SK-N-SH (cell line): ENCODE results near the gene PMF1. TPM values are rescaled to one million over a fixed set of nuclear protein-coding genes. Genes with fewer than 3 reads are reported as not detected.

Source experiments
- CTCF ChIA-PET: fragments of 300-600, 350-600 bp; formaldehyde crosslinking; extraction: SDS; loops from one replicate; lab custom pipeline; 2021; lab: Yijun Ruan, JAX
- POLR2A ChIA-PET: fragments of 350-600 bp; sonication (Branson Sonifier 250); formaldehyde crosslinking; extraction: SDS; loops from one replicate; lab custom pipeline; 2020; ENCODE audit warnings: antibody characterized with exemption, inconsistent platforms; lab: Yijun Ruan, JAX
- DNase-seq: peaks from one replicate; pipeline ENCODE4 v3.0.0; 2012
- H2AFZ ChIP-seq: fragments of 200-600 bp; sonication (generic); 2 replicates; pipeline ENCODE4 v1.8.1; 2016; ENCODE audit warnings: antibody characterized with exemption, mild to moderate bottlenecking, low read depth
- H3F3A ChIP-seq: fragments of 200-600 bp; sonication (generic); replicated peaks from 2 replicates; pipeline ENCODE3; 2016; ENCODE audit warnings: antibody characterized with exemption, mild to moderate bottlenecking; ENCODE audit not compliant: insufficient read depth
- H3K27ac ChIP-seq, 2 experiments: fragments of 200-500 bp in 1 of 2; fragments of 200-600 bp in 1 of 2; sonication (Bioruptor generic) in 1 of 2; sonication (generic), shearing (Covaris generic) in 1 of 2; 2 replicates each; pipeline versions ENCODE4 v1.5.1 to v1.6.1; 2014 to 2016; ENCODE audit warnings: low read depth in 2 of 2, inconsistent platforms in 1 of 2, low read length in 1 of 2, mild to moderate bottlenecking in 1 of 2, mixed read lengths in 1 of 2
- H3K27me3 ChIP-seq: fragments of 200-600 bp; sonication (generic), shearing (Covaris generic); 2 replicates; pipeline ENCODE4 v1.6.1; 2016; ENCODE audit warnings: mixed run types; ENCODE audit not compliant: insufficient read depth
- H3K36me3 ChIP-seq, 2 experiments: fragments of 200-500 bp in 1 of 2; fragments of 200-600 bp in 1 of 2; sonication (Bioruptor generic) in 1 of 2; sonication (generic) in 1 of 2; replicated peaks in 1 of 2; 2 replicates each; pipeline versions ENCODE3 to v1.5.1; 2014 to 2016; ENCODE audit warnings: low read length in 1 of 2, mild to moderate bottlenecking in 1 of 2; ENCODE audit not compliant: insufficient read depth in 2 of 2, control insufficient read depth in 1 of 2
- H3K4me1 ChIP-seq, 2 experiments: fragments of 200-500 bp in 1 of 2; fragments of 200-600 bp in 1 of 2; sonication (Bioruptor generic) in 1 of 2; sonication (generic), shearing (Covaris generic) in 1 of 2; 2 replicates each; pipeline versions ENCODE4 v1.5.1 to v1.6.1; 2014 to 2016; ENCODE audit warnings: low read depth in 1 of 2, low read length in 1 of 2, mixed run types in 1 of 2; ENCODE audit not compliant: insufficient read depth in 2 of 2, control insufficient read depth in 1 of 2
- H3K4me2 ChIP-seq: fragments of 200-600 bp; sonication (generic), shearing (Covaris generic); 2 replicates; pipeline ENCODE4 v1.6.1; 2017; ENCODE audit warnings: mixed run types
- H3K4me3 ChIP-seq, 2 experiments: fragments of 200-500 bp in 1 of 2; fragments of 200-600 bp in 1 of 2; sonication (Bioruptor generic) in 1 of 2; sonication (generic), shearing (Covaris generic) in 1 of 2; 2 replicates each; pipeline versions ENCODE4 v1.5.1 to v1.8.1; 2014 to 2016; ENCODE audit warnings: low read depth in 2 of 2, inconsistent platforms in 1 of 2, low read length in 1 of 2, mild to moderate bottlenecking in 1 of 2, mixed read lengths in 1 of 2, moderate library complexity in 1 of 2
- H3K79me2 ChIP-seq: fragments of 200-600 bp; sonication (generic); 2 replicates; pipeline ENCODE4 v1.8.1; 2017; ENCODE audit warnings: mild to moderate bottlenecking; ENCODE audit not compliant: insufficient read depth
- H3K9ac ChIP-seq: fragments of 200-600 bp; sonication (generic); 2 replicates; pipeline ENCODE4 v1.6.1; 2017; ENCODE audit warnings: mixed run types
- H3K9me2 ChIP-seq: fragments of 200-600 bp; sonication (generic); 2 replicates; pipeline ENCODE4 v1.6.1; 2017; ENCODE audit warnings: mixed run types
- H3K9me3 ChIP-seq: fragments of 200-600 bp; sonication (generic); 2 replicates; pipeline ENCODE4 v1.6.1; 2017; ENCODE audit warnings: mixed run types, mild to moderate bottlenecking, moderate library complexity
- H4K20me1 ChIP-seq: fragments of 200-600 bp; sonication (generic); 2 replicates; pipeline ENCODE4 v1.6.1; 2017; ENCODE audit warnings: mild to moderate bottlenecking, mixed run types; ENCODE audit not compliant: insufficient read depth
- CHD2 ChIP-seq: fragments of 150-350 bp; IDR thresholded peaks from 2 replicates; pipeline ENCODE4 v1.6.1; 2018; ENCODE audit warnings: low read length; ENCODE audit not compliant: partially characterized antibody
- EZH2phosphoT487 ChIP-seq: fragments of 200-600 bp; sonication (generic); IDR thresholded peaks from 2 replicates; pipeline ENCODE4 v1.6.1; 2017; ENCODE audit warnings: low read depth, mixed run types, mild to moderate bottlenecking, antibody characterized with exemption, moderate library complexity, borderline replicate concordance
- FOSL2 ChIP-seq: IDR thresholded peaks from 2 replicates; pipeline ENCODE4 v1.4.0; 2012; ENCODE audit warnings: low read depth, mild to moderate bottlenecking, moderate library complexity, borderline replicate concordance
- FOXM1 ChIP-seq: IDR thresholded peaks from 2 replicates; pipeline ENCODE4 v1.4.0; 2012; ENCODE audit warnings: low read depth, mild to moderate bottlenecking
- JUND ChIP-seq: IDR thresholded peaks from 2 replicates; pipeline ENCODE4 v1.4.0; 2012
- MEF2A ChIP-seq: IDR thresholded peaks from 2 replicates; pipeline ENCODE4 v1.4.0; 2012; ENCODE audit warnings: low read depth, borderline replicate concordance
- POLR2AphosphoS5 ChIP-seq: IDR thresholded peaks from 2 replicates; pipeline ENCODE4 v1.6.1; 2012; ENCODE audit warnings: low read depth, low read length
- RAD21 ChIP-seq: IDR thresholded peaks from 2 replicates; pipeline ENCODE4 v1.6.1; 2012; ENCODE audit warnings: mild to moderate bottlenecking, low read length
- RFX5 ChIP-seq: IDR thresholded peaks from 2 replicates; pipeline ENCODE4 v1.6.1; 2012; ENCODE audit warnings: mild to moderate bottlenecking, improper control_type of control experiment, low read length
- RXRA ChIP-seq: IDR thresholded peaks from 2 replicates; pipeline ENCODE4 v1.4.0; 2012; ENCODE audit warnings: low read depth, mild to moderate bottlenecking, borderline replicate concordance
- SIN3A ChIP-seq: IDR thresholded peaks from 2 replicates; pipeline ENCODE4 v1.6.1; 2012; ENCODE audit warnings: low read depth, mild to moderate bottlenecking, low read length, moderate library complexity, borderline replicate concordance
- TAF1 ChIP-seq: IDR thresholded peaks from 2 replicates; pipeline ENCODE4 v1.6.1; 2012; ENCODE audit warnings: low read depth, mild to moderate bottlenecking, low read length, moderate library complexity, borderline replicate concordance
- TCF12 ChIP-seq: IDR thresholded peaks from 2 replicates; pipeline ENCODE4 v1.4.0; 2012
- TEAD4 ChIP-seq: IDR thresholded peaks from 2 replicates; pipeline ENCODE4 v1.4.0; 2012; ENCODE audit warnings: mild to moderate bottlenecking, borderline replicate concordance; ENCODE audit not compliant: insufficient read depth
- WGBS: methylation state at CpG from one replicate; pipeline ENCODE4 v1.1.6; 2017; ENCODE audit warnings: low lambda C conversion rate; 5-methylcytosine and 5-hydroxymethylcytosine counted together
- polyA plus RNA-seq, 3 experiments: library from polyadenylated mRNA; depleted of rRNA; stranded (reverse); fragments of >200 nt; gene quantifications; 2 replicates each; pipeline ENCODE4 v1.2.3, GENCODE V29; 2012
- TF ChIP-seq, protein P1 (sequence below): IDR thresholded peaks from 2 replicates; pipeline ENCODE4 v1.4.0; 2012; ENCODE audit warnings: low read depth, borderline replicate concordance
- TF ChIP-seq, protein P2 (sequence below): IDR thresholded peaks from 2 replicates; pipeline ENCODE4 v1.4.0; 2012; ENCODE audit warnings: low read depth

Gene PMF1
- polyA plus RNA-seq, 1 of the 3 experiments (the other 2 are of a cell fraction): 89.5 TPM

DNA sequence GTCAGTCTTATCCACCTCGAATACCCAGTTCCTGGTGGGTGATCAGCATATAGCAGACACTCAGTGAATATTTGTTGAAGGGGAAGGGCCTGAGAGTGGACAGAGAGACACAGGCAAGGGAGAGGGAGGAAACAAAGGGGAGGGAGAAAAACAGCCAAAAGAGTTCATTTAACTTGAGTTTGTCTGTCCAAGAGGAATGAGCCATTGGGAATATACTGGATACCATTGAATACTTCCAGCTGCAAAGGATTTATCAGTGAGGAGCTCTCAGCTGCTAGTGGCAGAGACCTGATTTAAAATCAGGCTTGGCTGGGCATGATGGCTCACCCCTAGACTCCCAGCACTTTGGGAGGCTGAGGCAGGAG lies 17.6 kb downstream of the PMF1 start (continued):
- TF ChIP-seq, protein P1, sequence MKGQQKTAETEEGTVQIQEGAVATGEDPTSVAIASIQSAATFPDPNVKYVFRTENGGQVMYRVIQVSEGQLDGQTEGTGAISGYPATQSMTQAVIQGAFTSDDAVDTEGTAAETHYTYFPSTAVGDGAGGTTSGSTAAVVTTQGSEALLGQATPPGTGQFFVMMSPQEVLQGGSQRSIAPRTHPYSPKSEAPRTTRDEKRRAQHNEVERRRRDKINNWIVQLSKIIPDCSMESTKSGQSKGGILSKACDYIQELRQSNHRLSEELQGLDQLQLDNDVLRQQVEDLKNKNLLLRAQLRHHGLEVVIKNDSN: no peak
- TF ChIP-seq MEF2A (no peak), TAF1 (no peak)

DNA sequence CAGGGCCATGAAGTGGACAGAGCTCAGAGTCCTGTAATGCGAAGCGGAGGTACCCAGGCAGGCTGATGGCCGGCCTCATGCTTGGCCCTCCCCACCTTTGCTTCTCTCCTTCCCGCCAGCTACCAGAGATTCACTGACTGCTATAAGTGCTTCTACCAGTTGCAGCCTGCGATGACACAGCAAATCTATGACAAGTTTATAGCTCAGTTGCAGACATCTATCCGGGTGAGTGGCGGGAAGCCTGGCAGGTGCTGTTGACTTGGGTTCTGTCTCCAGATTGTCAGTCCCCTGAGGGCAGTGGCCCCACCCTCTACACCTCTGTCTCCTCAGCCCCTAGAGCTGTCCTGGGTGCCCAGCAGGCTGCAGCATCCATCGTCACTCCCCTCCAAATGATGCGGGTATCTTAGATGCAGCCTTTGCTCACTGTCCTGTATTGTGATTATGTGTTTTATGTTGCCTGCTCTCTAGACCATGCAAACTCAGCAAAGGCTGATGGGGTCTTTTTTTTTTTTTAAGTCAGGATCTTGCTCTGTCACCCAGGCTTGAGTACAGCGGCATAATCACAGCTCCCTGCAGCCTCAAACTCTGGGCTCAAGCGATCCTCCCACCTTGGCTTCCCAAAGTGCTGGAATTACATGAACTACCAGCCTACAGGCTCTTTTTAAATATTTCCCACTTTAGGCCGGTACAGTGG lies 19.5 kb downstream of the PMF1 start:
- POLR2A ChIA-PET: interaction anchor here (0.6 to 1.1 kb wide), 2 partner anchors 9 to 14 kb away, joined by 3 to 5 read pairs; no protein-coding TSS in a partner anchor
- peaks cover 0 to 11% of the 10 kb centered on the region in 2 experiments; a peak in 3 of 4 replicates for H3K4me1 ChIP-seq
- 95% methylated on average over 12 of the region's 12 CpGs for WGBS
- H3K4me2 ChIP-seq: no peak overlapping the region
- no peak overlapping the region for H2AFZ ChIP-seq
- no peak overlapping the region for H3K9ac ChIP-seq
- DNase-seq: no peak
- H3K9me3 ChIP-seq: no peaks in the 10 kb centered on the region
- H3K27me3 ChIP-seq: no peaks in the 10 kb centered on the region
- peak overlapping the region in 1 of 2 experiments; percentile 82; a peak in 1 of 4 replicates for H3K27ac ChIP-seq
- TF ChIP-seq EZH2phosphoT487 (no peak), FOXM1 (no peak), CHD2 (no peak), JUND (no peak), RFX5 (no peak)
- TF ChIP-seq, protein P2, sequence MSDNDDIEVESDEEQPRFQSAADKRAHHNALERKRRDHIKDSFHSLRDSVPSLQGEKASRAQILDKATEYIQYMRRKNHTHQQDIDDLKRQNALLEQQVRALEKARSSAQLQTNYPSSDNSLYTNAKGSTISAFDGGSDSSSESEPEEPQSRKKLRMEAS: no peak
- TF ChIP-seq, all 33 proteins: peak for 0
- no peaks in the 10 kb centered on the region for H4K20me1 ChIP-seq
- peaks cover 15% of the 10 kb centered on the region for H3F3A ChIP-seq
- peaks cover 4% of the 10 kb centered on the region; the same call in 1 of the 2 replicates for H3K79me2 ChIP-seq
- H3K4me3 ChIP-seq: no peak overlapping the region
- CTCF ChIA-PET: interaction anchor here (0.6 to 2.6 kb wide), 10 partner anchors 12 to 141 kb away, joined by 3 to 6 read pairs (median 3); partner anchors contain the start of gene PMF1
- H3K36me3 ChIP-seq: peaks cover 3 to 11% of the 10 kb centered on the region in 2 experiments
- no peaks in the 10 kb centered on the region for H3K9me2 ChIP-seq

DNA sequence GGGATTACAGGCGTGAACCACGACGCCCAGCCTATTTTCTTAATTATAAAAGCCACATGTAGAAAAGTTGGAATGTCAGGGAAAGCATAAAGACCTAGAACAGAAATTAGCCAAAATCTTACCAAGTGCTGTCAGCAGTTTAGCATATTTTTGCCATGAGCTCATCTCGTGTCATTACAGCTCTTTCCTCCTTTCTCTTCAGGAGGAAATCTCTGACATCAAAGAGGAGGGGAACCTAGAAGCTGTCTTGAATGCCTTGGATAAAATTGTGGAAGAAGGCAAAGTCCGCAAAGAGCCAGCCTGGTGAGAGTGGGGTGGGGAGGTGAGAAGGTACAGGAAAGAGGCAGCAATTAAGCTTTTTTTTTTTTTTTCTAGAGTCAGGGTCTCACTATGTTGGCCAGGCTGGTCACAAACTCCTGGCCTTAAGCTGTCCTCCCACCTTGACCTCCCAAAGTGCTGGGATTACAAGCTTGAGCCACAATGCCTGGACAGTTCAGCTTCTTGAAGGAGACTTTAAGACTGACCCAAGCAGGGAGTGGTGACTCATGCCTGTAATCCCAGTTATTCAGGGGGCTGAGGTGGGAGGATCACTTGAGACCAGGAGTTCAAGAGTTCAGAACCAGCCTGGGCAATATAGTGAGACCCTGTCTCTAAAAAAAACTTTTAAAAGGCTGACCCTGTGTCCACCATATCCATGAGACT lies 20.8 kb downstream of the PMF1 start:
- Histone ChIP-seq H3K27ac (peak overlapping the region in 1 of 2 experiments; percentile 82; a peak in 2 of 4 replicates), H3K9ac (peak overlapping the region; percentile 11; the same call in 1 of the 2 replicates), H3K9me2 (no peaks in the 10 kb centered on the region), H3K9me3 (no peaks in the 10 kb centered on the region), H3K79me2 (0 out of 2 replicates have a peak, but pooled peaks cover under 1% of the 10 kb centered on the region), H3K4me3 (no peak overlapping the region), H3K27me3 (no peaks in the 10 kb centered on the region), H3K4me2 (peak overlapping the region; percentile 17), H4K20me1 (no peaks in the 10 kb centered on the region), H3K36me3 (peaks cover 6 to 11% of the 10 kb centered on the region in 2 experiments), H2AFZ (no peak overlapping the region), H3K4me1 (peaks cover 0 to 11% of the 10 kb centered on the region in 2 experiments; a peak in 3 of 4 replicates), H3F3A (peaks cover 10% of the 10 kb centered on the region)
- no peak for DNase-seq
- TF ChIP-seq POLR2AphosphoS5 (no peak), FOSL2 (peak; percentile 50; the same call in 1 of the 2 replicates), RAD21 (no peak), SIN3A (no peak), JUND (peak; percentile 53; the same call in 1 of the 2 replicates), TCF12 (0 out of 2 replicates have a peak, but pooled peaks have one; percentile 17), TEAD4 (0 out of 2 replicates have a peak, but pooled peaks have one; percentile 24), RXRA (0 out of 2 replicates have a peak, but pooled peaks have one; percentile 11)
- POLR2A ChIA-PET: interaction anchor here (1.3 kb wide), 1 partner anchor 14 kb away, joined by 4 read pairs; no protein-coding TSS in a partner anchor
- CTCF ChIA-PET: interaction anchor here (1.0 to 2.6 kb wide), 5 partner anchors 8 to 143 kb away, joined by 3 to 12 read pairs (median 6); partner anchors contain the start of gene PMF1
- WGBS: 63% methylated on average over 5 of the region's 5 CpGs
